Neural cell (in vitro differentiated cells): ENCODE results near the gene ATP1A2. TPM values are rescaled to one million over a fixed set of nuclear protein-coding genes. Genes with fewer than 3 reads are reported as not detected.

ENCODE experiments used
- H2AFZ ChIP-seq: fragments of 200-600, 300-800 bp; sonication (generic), shearing (Covaris generic); 2 replicates; pipeline ENCODE4 v1.6.0; 2014; ENCODE audit warnings: low read depth, mild to moderate bottlenecking, antibody characterized with exemption, low read length, moderate library complexity
- H3F3A ChIP-seq: fragments of 200-600 bp; shearing (Covaris generic); 2 replicates; pipeline ENCODE4 v1.6.1; 2016; ENCODE audit warnings: mild to moderate bottlenecking, moderate library complexity, mixed read lengths, antibody characterized with exemption, low read length; ENCODE audit not compliant: insufficient read depth, poor library complexity, severe bottlenecking
- H3K27ac ChIP-seq: fragments of 200-600, 300-800 bp; sonication (generic), shearing (Covaris generic); 2 replicates; pipeline ENCODE4 v1.5.1; 2014; ENCODE audit warnings: mild to moderate bottlenecking, low read length, moderate library complexity
- H3K27me3 ChIP-seq: fragments of 300-800, 200-600 bp; sonication (generic), shearing (Covaris generic); 2 replicates; pipeline ENCODE4 v1.6.0; 2014; ENCODE audit warnings: mild to moderate bottlenecking, low read depth, low read length, moderate library complexity; ENCODE audit not compliant: insufficient read depth
- H3K36me3 ChIP-seq: fragments of 300-800, 200-600 bp; sonication (generic), shearing (Covaris generic); 2 replicates; pipeline ENCODE4 v1.5.1; 2014; ENCODE audit warnings: mild to moderate bottlenecking, antibody characterized with exemption, low read length, moderate library complexity; ENCODE audit not compliant: insufficient read depth
- H3K4me2 ChIP-seq: fragments of 300-800, 200-600 bp; sonication (generic), shearing (Covaris generic); 2 replicates; pipeline ENCODE4 v1.6.0; 2014; ENCODE audit warnings: mild to moderate bottlenecking, low read length
- H3K4me3 ChIP-seq: fragments of 300-800, 200-600 bp; sonication (generic), shearing (Covaris generic); 2 replicates; pipeline ENCODE4 v1.5.1; 2014; ENCODE audit warnings: mild to moderate bottlenecking, low read length, moderate library complexity
- H3K79me2 ChIP-seq: fragments of 200-600 bp; shearing (Covaris generic); replicated peaks from 2 replicates; pipeline ENCODE4 v1.6.0; 2014; ENCODE audit warnings: mild to moderate bottlenecking, low read length, moderate library complexity; ENCODE audit not compliant: insufficient read depth
- H3K9ac ChIP-seq: fragments of 300-800, 200-600 bp; sonication (generic), shearing (Covaris generic); 2 replicates; pipeline ENCODE4 v1.6.1; 2016; ENCODE audit warnings: mild to moderate bottlenecking, low read length, mixed read lengths
- H3K9me2 ChIP-seq: fragments of 200-600 bp; shearing (Covaris generic); 2 replicates; pipeline ENCODE4 v1.6.1; 2016; ENCODE audit warnings: mild to moderate bottlenecking, low read length, mixed read lengths; ENCODE audit not compliant: insufficient read depth
- H3K9me3 ChIP-seq: fragments of 200-600, 300-800 bp; sonication (generic), shearing (Covaris generic); 2 replicates; pipeline ENCODE4 v1.6.1; 2016; ENCODE audit warnings: mild to moderate bottlenecking, mixed run types, low read length, moderate library complexity, mixed read lengths
- H4K20me1 ChIP-seq: fragments of 200-600 bp; shearing (Covaris generic); 2 replicates; pipeline ENCODE4 v1.6.1; 2016; ENCODE audit warnings: mild to moderate bottlenecking, mixed run types; ENCODE audit not compliant: insufficient read depth
- EP300 ChIP-seq: fragments of 450-650 bp; conservative IDR thresholded peaks from 2 replicates; pipeline ENCODE4 v1.6.1; 2014; ENCODE audit warnings: antibody characterized with exemption, mild to moderate bottlenecking, moderate library complexity; ENCODE audit not compliant: poor library complexity, severe bottlenecking
- EZH2 ChIP-seq: fragments of 200-600, 300-800 bp; shearing (Covaris generic), sonication (generic); IDR thresholded peaks from 2 replicates; pipeline ENCODE4 v1.6.1; 2014; ENCODE audit warnings: antibody characterized with exemption, low read length, borderline replicate concordance, mild to moderate bottlenecking; ENCODE audit not compliant: insufficient read depth, poor library complexity, severe bottlenecking
- MXI1 ChIP-seq: fragments of 450-650 bp; conservative IDR thresholded peaks from 2 replicates; pipeline ENCODE4 v1.6.1; 2014; ENCODE audit warnings: antibody characterized with exemption, mild to moderate bottlenecking; ENCODE audit not compliant: poor library complexity, severe bottlenecking
- POLR2AphosphoS5 ChIP-seq: IDR thresholded peaks from 2 replicates; pipeline ENCODE4 v1.6.1; 2012
- RAD21 ChIP-seq: fragments of 450-650 bp; conservative IDR thresholded peaks from 2 replicates; pipeline ENCODE4 v1.6.1; 2014; ENCODE audit warnings: antibody characterized with exemption, mild to moderate bottlenecking, moderate library complexity
- REST ChIP-seq: IDR thresholded peaks from 2 replicates; pipeline ENCODE4 v1.6.1; 2012; ENCODE audit warnings: borderline replicate concordance
- SMC3 ChIP-seq: fragments of 450-650 bp; conservative IDR thresholded peaks from 2 replicates; pipeline ENCODE4 v1.6.1; 2014; ENCODE audit warnings: antibody characterized with exemption, mild to moderate bottlenecking, moderate library complexity; ENCODE audit not compliant: poor library complexity
- TAF1 ChIP-seq: IDR thresholded peaks from 2 replicates; pipeline ENCODE4 v1.6.1; 2012; ENCODE audit warnings: low read depth
- polyA plus RNA-seq: library from polyadenylated mRNA; depleted of rRNA; stranded (reverse); fragments of >200 nt; gene quantifications from 2 replicates; pipeline ENCODE4 v1.2.3, GENCODE V29; 2014
- TF ChIP-seq, protein P1 (sequence below): fragments of 450-650 bp; IDR thresholded peaks from 2 replicates; pipeline ENCODE4 v1.5.1; 2014; ENCODE audit warnings: antibody characterized with exemption, mild to moderate bottlenecking, moderate library complexity; ENCODE audit not compliant: poor library complexity, severe bottlenecking

The ATP1A2 gene
- polyA plus RNA-seq, 1 donor from 2014 or later: 0.12 TPM

GRCh38 chr1:160158534-160158933 is 43.0 kb downstream of the ATP1A2 start:
- Histone ChIP-seq H3K27me3 (no peaks in the 10 kb centered on the region), H2AFZ (no peak overlapping the region), H3K4me2 (no peak overlapping the region), H3K9me3 (no peaks in the 10 kb centered on the region), H3K36me3 (no peaks in the 10 kb centered on the region), H4K20me1 (no peaks in the 10 kb centered on the region), H3K9me2 (no peaks in the 10 kb centered on the region), H3K79me2 (no peaks in the 10 kb centered on the region), H3F3A (no peaks in the 10 kb centered on the region), H3K27ac (no peak overlapping the region), H3K9ac (no peak overlapping the region), H3K4me3 (no peak overlapping the region)
- TF ChIP-seq TAF1: no peak
- no peak for TF ChIP-seq SMC3
- TF ChIP-seq, protein P1, sequence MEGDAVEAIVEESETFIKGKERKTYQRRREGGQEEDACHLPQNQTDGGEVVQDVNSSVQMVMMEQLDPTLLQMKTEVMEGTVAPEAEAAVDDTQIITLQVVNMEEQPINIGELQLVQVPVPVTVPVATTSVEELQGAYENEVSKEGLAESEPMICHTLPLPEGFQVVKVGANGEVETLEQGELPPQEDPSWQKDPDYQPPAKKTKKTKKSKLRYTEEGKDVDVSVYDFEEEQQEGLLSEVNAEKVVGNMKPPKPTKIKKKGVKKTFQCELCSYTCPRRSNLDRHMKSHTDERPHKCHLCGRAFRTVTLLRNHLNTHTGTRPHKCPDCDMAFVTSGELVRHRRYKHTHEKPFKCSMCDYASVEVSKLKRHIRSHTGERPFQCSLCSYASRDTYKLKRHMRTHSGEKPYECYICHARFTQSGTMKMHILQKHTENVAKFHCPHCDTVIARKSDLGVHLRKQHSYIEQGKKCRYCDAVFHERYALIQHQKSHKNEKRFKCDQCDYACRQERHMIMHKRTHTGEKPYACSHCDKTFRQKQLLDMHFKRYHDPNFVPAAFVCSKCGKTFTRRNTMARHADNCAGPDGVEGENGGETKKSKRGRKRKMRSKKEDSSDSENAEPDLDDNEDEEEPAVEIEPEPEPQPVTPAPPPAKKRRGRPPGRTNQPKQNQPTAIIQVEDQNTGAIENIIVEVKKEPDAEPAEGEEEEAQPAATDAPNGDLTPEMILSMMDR: no peak
- no peak for TF ChIP-seq RAD21
- no peak for TF ChIP-seq EZH2
- no peak for TF ChIP-seq MXI1
- no peak for TF ChIP-seq EP300
- no peak for TF ChIP-seq REST
- TF ChIP-seq POLR2AphosphoS5: no peak

DNA sequence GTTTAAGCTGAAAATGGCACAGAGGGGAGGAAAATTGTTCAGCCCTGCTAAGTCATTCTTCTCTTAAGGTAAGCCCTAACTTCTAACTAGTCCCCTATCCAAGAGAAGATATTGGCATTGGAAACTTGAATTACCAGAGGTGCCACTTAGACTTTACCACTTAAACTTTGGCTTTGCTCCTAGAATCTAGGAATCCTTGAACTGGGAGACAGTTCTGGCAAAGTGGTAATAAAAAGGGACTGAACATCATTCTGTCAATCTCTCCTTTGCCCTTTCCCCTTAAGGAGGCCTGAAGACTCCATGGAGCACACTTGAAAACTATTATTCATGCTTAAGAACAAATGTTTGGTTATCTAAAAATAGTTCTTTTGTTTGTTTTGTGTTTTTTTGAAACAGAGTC is 44.3 kb downstream of the ATP1A2 start:
- Histone ChIP-seq H3K36me3 (no peaks in the 10 kb centered on the region), H3K4me3 (no peak overlapping the region), H3K9ac (no peak overlapping the region), H3K4me2 (no peak overlapping the region), H3K79me2 (no peaks in the 10 kb centered on the region), H3K9me3 (no peaks in the 10 kb centered on the region), H4K20me1 (no peaks in the 10 kb centered on the region), H3K27me3 (no peaks in the 10 kb centered on the region), H2AFZ (no peak overlapping the region), H3F3A (no peaks in the 10 kb centered on the region), H3K9me2 (no peaks in the 10 kb centered on the region), H3K27ac (no peak overlapping the region)
- TF ChIP-seq REST: no peak
- TF ChIP-seq MXI1: no peak
- no peak for TF ChIP-seq RAD21
